K562 (cell line): Measurements from ENCODE around the gene CBX4. TPM values are rescaled to one million over a fixed set of nuclear protein-coding genes. Genes with fewer than 3 reads are reported as not detected.

Experiments used
- ATAC-seq: fragments of 200-7000 bp; cut with Tn5 transposase; 3 replicates; pipeline ENCODE4 v1.9.1; 2020; ENCODE audit warnings: moderate library complexity
- BruUV-seq: library from RNA; stranded (reverse); fragments of 400-500 nt; replicated peaks from 2 replicates; lab custom pipeline; 2021; lab: Mats Ljungman, UMichigan
- CTCF ChIA-PET: fragments of 300-600 bp; formaldehyde crosslinking; extraction: SDS; loops from one replicate; lab custom pipeline; 2021; ENCODE audit warnings: low intra/inter-chr PET ratio; lab: Yijun Ruan, JAX
- POLR2A ChIA-PET: fragments of 300-600, 350-650 bp; sonication (Branson Sonifier 250); formaldehyde crosslinking; extraction: SDS; loops from one replicate; lab custom pipeline; 2021; ENCODE audit warnings: antibody characterized with exemption, inconsistent platforms; lab: Yijun Ruan, JAX
- DNase-seq, 4 experiments: peaks; one replicate each; pipeline versions ENCODE4 v3.0.0 to v3.0.0-alpha.2; 2011 to 2018; ENCODE audit warnings: low spot score in 3 of 4, mixed read lengths in 3 of 4; ENCODE audit errors: extremely low read depth in 1 of 4
- FAIRE-seq: peaks from 2 replicates; lab custom pipeline; 2011; peaks lifted over from hg19 to GRCh38; lab: Jason Lieb, UNC
- H2AFZ ChIP-seq: 2 replicates; pipeline ENCODE4 v1.6.0; 2011; ENCODE audit warnings: low read depth, low read length, control low read depth, inconsistent platforms
- H3K27ac ChIP-seq: fragments of 200-600 bp; 3 replicates; pipeline ENCODE4 v1.8.0; 2011; ENCODE audit warnings: low read depth, mild to moderate bottlenecking, control low read depth, inconsistent platforms, low read length, moderate library complexity, mixed read lengths; ENCODE audit errors: extremely low read depth
- H3K27me3 ChIP-seq, 2 experiments: fragments of 300-600 bp in 1 of 2; 2 replicates in 1 of 2; 3 replicates in 1 of 2; pipeline versions ENCODE4 v1.6.0 to v1.8.0; 2011; ENCODE audit warnings: inconsistent platforms in 2 of 2, low read length in 2 of 2, mild to moderate bottlenecking in 1 of 2, mixed read lengths in 1 of 2, moderate library complexity in 1 of 2; ENCODE audit not compliant: control insufficient read depth in 2 of 2, insufficient read depth in 2 of 2
- H3K36me3 ChIP-seq: fragments of 300-600 bp; 3 replicates; pipeline ENCODE4 v1.8.0; 2011; ENCODE audit warnings: mild to moderate bottlenecking, low read length, inconsistent platforms; ENCODE audit not compliant: control insufficient read depth, insufficient read depth
- H3K4me1 ChIP-seq, 2 experiments: fragments of 200-600 bp in 1 of 2; replicated peaks in 1 of 2; 2 replicates in 1 of 2; 3 replicates in 1 of 2; pipeline versions ENCODE4 v1.5.1 to v1.8.0; 2011; ENCODE audit warnings: inconsistent platforms in 2 of 2, low read length in 2 of 2, mild to moderate bottlenecking in 1 of 2, mixed read lengths in 1 of 2, moderate library complexity in 1 of 2; ENCODE audit not compliant: control insufficient read depth in 2 of 2, insufficient read depth in 2 of 2
- H3K4me2 ChIP-seq: 2 replicates; pipeline ENCODE4 v1.6.1; 2011; ENCODE audit warnings: low read length, control low read depth, inconsistent platforms, mixed read lengths; ENCODE audit not compliant: insufficient read depth
- H3K4me3 ChIP-seq: fragments of 200-600 bp; sonication (generic), shearing (Covaris generic); 2 replicates; pipeline ENCODE4 v1.5.1; 2016; ENCODE audit warnings: control low read depth, inconsistent platforms
- H3K79me2 ChIP-seq: fragments of 200-600 bp; 3 replicates; pipeline ENCODE4 v1.8.0; 2011; ENCODE audit warnings: low read length, inconsistent platforms; ENCODE audit not compliant: control insufficient read depth, insufficient read depth
- H3K9ac ChIP-seq, 2 experiments: 2 replicates each; pipeline versions ENCODE4 v1.6.0 to v1.6.1; 2011; ENCODE audit warnings: low read depth in 2 of 2, low read length in 2 of 2, control low read depth in 1 of 2, inconsistent platforms in 1 of 2, mild to moderate bottlenecking in 1 of 2, mixed read lengths in 1 of 2; ENCODE audit not compliant: insufficient read depth in 1 of 2
- H3K9me1 ChIP-seq: one replicate; pipeline ENCODE4 v1.6.0; 2011; ENCODE audit warnings: inconsistent platforms, mild to moderate bottlenecking, low read length, moderate library complexity; ENCODE audit not compliant: control insufficient read depth, insufficient read depth
- H3K9me3 ChIP-seq: replicated peaks from 2 replicates; pipeline ENCODE4 v1.5.1; 2011; ENCODE audit warnings: low read depth, low read length, inconsistent platforms; ENCODE audit not compliant: control insufficient read depth, insufficient read depth
- H4K20me1 ChIP-seq: replicated peaks from 2 replicates; pipeline ENCODE4 v1.6.1; 2011; ENCODE audit warnings: low read length, inconsistent platforms, mixed read lengths; ENCODE audit not compliant: control insufficient read depth, insufficient read depth
- CUX1 ChIP-seq: fragments of 200-800 bp; sonication (Bioruptor generic); IDR thresholded peaks from 2 replicates; pipeline ENCODE4 v1.6.1; 2016; ENCODE audit warnings: missing genetic modification characterization, missing compliant biosample characterization
- E2F1 ChIP-seq: sonication (generic); formaldehyde crosslinking; IDR thresholded peaks from 2 replicates; pipeline ENCODE4 v1.8.1; 2023; ENCODE audit warnings: mild to moderate bottlenecking, missing genetic modification reagents, moderate library complexity
- E2F8 ChIP-seq: fragments of 450-650 bp; IDR thresholded peaks from 2 replicates; pipeline ENCODE4 v1.7.1; 2018; ENCODE audit warnings: mild to moderate bottlenecking, low read depth; ENCODE audit not compliant: partially characterized antibody
- EP300 ChIP-seq: IDR thresholded peaks from 2 replicates; pipeline ENCODE4 v1.6.1; 2012; ENCODE audit warnings: low read length, improper control_type of control experiment
- L3MBTL2 ChIP-seq: fragments of 450-650 bp; IDR thresholded peaks from 2 replicates; pipeline ENCODE4 v1.6.1; 2016; ENCODE audit warnings: mild to moderate bottlenecking, moderate library complexity
- MYC ChIP-seq, 2 experiments: fragments of 250-450 bp in 1 of 2; sonication (Bioruptor Pico) in 1 of 2; IDR thresholded peaks; 2 replicates each; pipeline versions ENCODE4 v1.5.1 to v1.6.1; 2012 to 2021; ENCODE audit warnings: low read depth in 2 of 2, borderline replicate concordance in 1 of 2, improper control_type of control experiment in 1 of 2, low read length in 1 of 2, mild to moderate bottlenecking in 1 of 2, moderate library complexity in 1 of 2
- PTBP1 ChIP-seq: fragments of 200-400 bp; formaldehyde crosslinking; IDR thresholded peaks from 2 replicates; pipeline ENCODE4 v1.6.1; 2017; ENCODE audit warnings: low read depth, low read length
- RBBP5 ChIP-seq: fragments of 200-600 bp; sonication (generic); IDR thresholded peaks from 2 replicates; pipeline ENCODE4 v1.6.1; 2012; ENCODE audit warnings: borderline replicate concordance, mild to moderate bottlenecking, low read length, control low read depth, inconsistent platforms; ENCODE audit not compliant: insufficient read depth, poor library complexity, severe bottlenecking
- SMARCE1 ChIP-seq: fragments of 450-650 bp; IDR thresholded peaks from 2 replicates; pipeline ENCODE4 v1.7.1; 2016; ENCODE audit warnings: mild to moderate bottlenecking
- TEAD2 ChIP-seq: fragments of 450-650 bp; IDR thresholded peaks from 2 replicates; pipeline ENCODE4 v1.6.1; 2016; ENCODE audit warnings: missing genetic modification characterization, control low read depth, missing compliant biosample characterization
- TRIM24 ChIP-seq, 2 experiments: fragments of 450-650 bp; IDR thresholded peaks; 2 replicates each; pipeline ENCODE4 v1.6.1; 2016
- USF1 ChIP-seq: sonication (generic); formaldehyde crosslinking; IDR thresholded peaks from 2 replicates; pipeline ENCODE4 v1.9.0; 2022; ENCODE audit warnings: mild to moderate bottlenecking, missing genetic modification reagents
- WGBS: fragments of 100-300 bp; shearing (Covaris generic); methylation state at CpG from one replicate; pipeline ENCODE4 v1.1.6; 2016; ENCODE audit warnings: low coverage, mixed read lengths; ENCODE audit not compliant: insufficient coverage; ENCODE audit errors: missing lambda C conversion rate; 5-methylcytosine and 5-hydroxymethylcytosine counted together
- in situ Hi-C: fragments of 300-500 bp; cut with MboI; formaldehyde crosslinking; loops from 4 replicates; pipeline ENCODE4 v1.15.0; 2018; ENCODE audit warnings: inconsistent platforms, mixed read lengths
- intact Hi-C: fragments of 100-400 bp; cut with micrococcal nuclease; formaldehyde crosslinking; loops from 2 replicates; pipeline ENCODE4 v1.14.2; 2022
- polyA plus RNA-seq, 8 experiments: library from polyadenylated mRNA; depleted of rRNA in 4 of 8; stranded (reverse) in 5 of 8; unstranded in 3 of 8; fragments of >200 nt; fragmentation: Nextera tagmentation in 2 of 8; fragmentation: Illumina TruSeq in 1 of 8; extraction: Ambion mirVana in 2 of 8; extraction: Trizol in 1 of 8; gene quantifications; 2 replicates each; pipeline versions ENCODE4 v1.2.1 to v1.2.3, GENCODE V29; 2011 to 2014; ENCODE audit warnings: inconsistent platforms in 1 of 8, missing spikeins in 1 of 8
- total RNA-seq, 7 experiments: library from RNA; depleted of rRNA in 6 of 7; stranded (reverse); fragments of >200 nt in 6 of 7; fragmentation: Illumina TruSeq in 2 of 7; extraction: Trizol in 2 of 7; gene quantifications; 2 replicates each; pipeline versions ENCODE4 v1.2.1 to v1.2.3, GENCODE V29; 2011 to 2021; ENCODE audit warnings: low replicate concordance in 1 of 7

The CBX4 gene
- total and polyA plus RNA-seq, 9 of the 15 experiments (the other 6 are each of a cell fraction or from before 2014, with no cell fraction given): 0.98 to 50.5 (median 10.0) TPM

- Histone ChIP-seq H4K20me1 (no peaks in the 10 kb centered on the region), H3K9ac (0 out of 4 replicates have a peak overlapping the region, but pooled peaks of 1 of the 2 experiments have one; percentile 2), H2AFZ (no peak overlapping the region), H3K9me3 (no peaks in the 10 kb centered on the region), H3K36me3 (no peaks in the 10 kb centered on the region), H3K4me3 (no peak overlapping the region), H3K27ac (no peak overlapping the region), H3K4me1 (peaks cover 19 to 23% of the 10 kb centered on the region in 2 experiments), H3K27me3 (peaks cover 0 to 8% of the 10 kb centered on the region in 2 experiments; a peak in 3 of 5 replicates), H3K9me1 (no peaks in the 10 kb centered on the region), H3K79me2 (no peaks in the 10 kb centered on the region), H3K4me2 (no peak overlapping the region)
- intact Hi-C loops: loop anchor here (10.0 kb wide), 1 partner anchor 125 kb away; no protein-coding TSS in a partner anchor
- in situ Hi-C loops: no loop called here
- DNase-seq: no peak
- ATAC-seq: no peak
- WGBS: 31% methylated on average over 7 of the region's 8 CpGs
- BruUV-seq: no TSS peak
- FAIRE-seq: no peak
- CTCF ChIA-PET: no interaction called here
- POLR2A ChIA-PET: interaction anchor here (0.6 to 3.1 kb wide), 5 partner anchors 9 to 19 kb away, joined by 3 to 25 read pairs (median 3); partner anchors contain the start of gene CBX4
- TF ChIP-seq SMARCE1 (no peak), E2F1 (CRISPR knock-in tag) (no peak), TEAD2 (tag) (no peak), PTBP1 (no peak), E2F8 (no peak), RBBP5 (no peak), L3MBTL2 (peak; percentile 18; the same call in 1 of the 2 replicates), EP300 (no peak), CUX1 (no peak), TRIM24 (IDR thresholded peaks at IDR 0.05) (no peak), USF1 (peak; percentile 66), MYC (IDR thresholded peaks at IDR 0.05; ENCODE audit: low read depth, low read length) (no peak), MYC (CRISPR knock-in tag; IDR thresholded peaks at IDR 0.05; ENCODE audit: borderline replicate concordance, low read depth) (no peak)
These were observed 10.7 kb upstream of the CBX4 start for GRCh38 chr17:79849953-79850352.
